ENCODE results near the gene LEMD2. TPM values are rescaled to one million over a fixed set of nuclear protein-coding genes. Genes with fewer than 3 reads are reported as not detected.

Gene LEMD2
- total RNA-seq, 1 donor from 2014 or later = 20.2 TPM

DNA sequence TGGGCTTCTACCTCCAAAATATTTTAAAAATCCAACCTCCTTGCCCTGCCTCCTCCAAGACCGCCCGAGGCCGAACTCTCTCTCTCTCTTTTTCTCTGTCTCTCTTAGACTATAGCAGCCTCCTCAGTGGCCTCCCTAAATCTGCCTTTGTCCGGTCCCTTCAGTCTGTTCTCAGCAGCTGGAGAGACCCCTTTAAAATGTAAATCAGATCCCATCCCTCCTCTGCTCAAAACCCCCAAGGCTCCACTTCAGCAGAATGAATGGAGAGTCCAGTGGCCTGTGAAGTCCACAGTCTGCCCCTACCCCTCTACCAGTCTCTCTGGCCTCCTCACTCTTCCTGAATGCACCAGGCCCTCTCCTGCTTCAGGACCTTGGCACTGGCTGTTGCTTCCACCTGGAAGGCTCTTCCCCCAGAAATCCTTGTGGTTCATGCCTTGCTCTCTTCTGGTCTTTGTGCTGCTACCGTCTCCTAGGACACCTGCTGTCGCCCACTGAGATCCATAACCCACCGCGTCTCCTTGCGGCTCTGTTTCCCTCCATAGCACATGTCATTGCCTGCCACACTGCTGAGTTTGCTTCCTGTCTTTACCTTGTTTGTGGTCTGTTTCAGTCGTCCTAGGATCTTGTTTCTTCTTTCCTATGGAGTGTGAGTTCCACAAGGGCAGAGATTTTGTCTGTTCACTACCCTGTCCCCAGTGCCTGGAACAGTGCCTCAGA lies 8.9 kb upstream of the LEMD2 start:
- DNase-seq (ENCODE audit: low spot score) (no peak), ATAC-seq (no peak)

DNA sequence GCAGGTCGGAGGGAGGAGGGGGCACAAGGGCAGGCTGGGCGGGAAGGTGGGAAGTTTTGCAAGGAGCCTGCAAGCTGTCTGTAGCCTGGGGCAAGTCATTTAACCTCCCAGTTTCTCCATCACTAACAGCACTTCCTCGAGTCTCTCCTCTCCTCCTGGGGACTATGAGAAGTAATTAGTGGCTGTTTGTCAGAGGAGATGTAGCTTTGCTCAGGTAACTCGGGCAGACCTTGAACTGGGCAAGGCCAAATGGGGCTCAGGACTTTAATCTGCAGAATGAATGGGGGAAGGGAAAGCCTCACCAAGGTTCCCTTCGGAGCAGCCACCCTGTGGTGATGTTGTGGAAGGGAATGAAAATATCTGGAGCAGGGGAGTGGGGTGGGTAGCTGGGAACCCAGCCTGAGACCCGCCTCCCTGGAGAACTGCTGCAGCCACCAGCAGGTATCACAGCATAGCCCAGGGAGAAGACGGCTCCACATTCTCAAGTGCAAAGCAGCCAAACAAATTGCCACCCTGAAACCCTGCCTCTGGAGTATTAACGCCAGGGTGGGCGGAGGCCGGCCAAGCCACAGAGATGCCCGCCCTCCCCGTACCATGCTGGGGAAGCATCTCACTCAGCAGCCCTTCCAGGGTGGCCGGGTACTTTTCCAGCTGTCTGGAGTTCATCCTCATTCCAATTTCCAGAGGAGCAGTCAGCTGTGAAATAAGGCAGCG lies 6.1 kb upstream of the LEMD2 start:
- no peak for DNase-seq (ENCODE audit: low spot score)
- ATAC-seq = no peak

GRCh38 chr6:33792981-33793380 lies 4.1 kb upstream of the LEMD2 start:
- DNase-seq (ENCODE audit: low spot score) (no peak), ATAC-seq (no peak)

- ATAC-seq (no peak), DNase-seq (ENCODE audit: low spot score) (no peak)
These were observed 2.7 kb upstream of the LEMD2 start for GRCh38 chr6:33791620-33792019.

DNA sequence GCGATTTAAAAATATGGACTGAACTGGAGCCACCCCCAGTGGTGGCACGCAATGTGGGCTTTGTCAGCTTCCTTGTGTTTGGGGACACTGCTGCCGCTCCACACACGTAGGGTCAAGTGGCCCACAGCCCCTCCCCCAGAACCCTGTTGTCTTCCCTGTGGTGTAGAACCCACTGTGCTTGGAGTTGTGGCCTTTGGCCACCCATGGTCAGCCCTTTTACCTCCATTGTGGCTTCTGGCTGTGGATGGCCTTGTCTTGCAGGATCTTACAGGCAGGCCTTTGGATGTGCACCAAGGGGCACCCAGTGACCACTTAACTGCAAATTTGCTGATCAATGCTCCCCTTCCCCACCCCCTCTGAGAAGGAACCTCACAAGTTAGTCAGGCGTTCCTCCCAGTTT lies 2.0 kb upstream of the LEMD2 start:
- ATAC-seq (no peak), DNase-seq (ENCODE audit: low spot score) (no peak)

DNA sequence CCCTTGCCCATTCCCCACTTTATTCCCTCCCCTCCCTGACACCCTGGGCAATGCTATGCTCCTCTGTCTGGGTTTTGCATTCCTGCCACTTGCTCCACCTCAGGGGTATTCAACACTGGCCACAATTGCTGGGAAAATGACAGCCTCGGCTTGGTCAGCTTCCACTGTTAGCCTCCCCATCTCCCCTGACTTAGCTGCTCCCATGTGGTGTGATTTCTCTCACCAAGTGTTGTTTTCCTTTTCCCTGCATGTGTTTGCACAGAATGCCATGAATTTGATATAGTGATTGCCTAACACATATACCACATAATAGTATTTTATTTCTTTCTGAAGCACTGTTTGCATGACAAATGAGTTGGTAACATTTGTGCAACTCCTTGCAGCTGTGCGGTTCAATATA lies 1.4 kb upstream of the LEMD2 start:
- no peak for ATAC-seq
- DNase-seq (ENCODE audit: low spot score) = no peak

GRCh38 chr6:33789550-33789895 lies 593 bp upstream of the LEMD2 start:
- DNase-seq (ENCODE audit: low spot score) = no peak

GRCh38 chr6:33787954-33788693 lies 806 bp downstream of the LEMD2 start:
- peak; percentile 73 for DNase-seq (ENCODE audit: low spot score)
- ATAC-seq = peak; percentile 62

More at GRCh38 chr6:33789550-33789895, 593 bp upstream of the LEMD2 start:
- no peak for ATAC-seq

GRCh38 chr6:33787346-33787953 lies 1.5 kb downstream of the LEMD2 start:
- ATAC-seq (no peak), DNase-seq (ENCODE audit: low spot score) (no peak)

GRCh38 chr6:33786736-33787135 lies 2.2 kb downstream of the LEMD2 start:
- DNase-seq (ENCODE audit: low spot score) (no peak), ATAC-seq (no peak)

GRCh38 chr6:33785778-33786177 lies 3.2 kb downstream of the LEMD2 start:
- no peak for ATAC-seq
- no peak for DNase-seq (ENCODE audit: low spot score)

DNA sequence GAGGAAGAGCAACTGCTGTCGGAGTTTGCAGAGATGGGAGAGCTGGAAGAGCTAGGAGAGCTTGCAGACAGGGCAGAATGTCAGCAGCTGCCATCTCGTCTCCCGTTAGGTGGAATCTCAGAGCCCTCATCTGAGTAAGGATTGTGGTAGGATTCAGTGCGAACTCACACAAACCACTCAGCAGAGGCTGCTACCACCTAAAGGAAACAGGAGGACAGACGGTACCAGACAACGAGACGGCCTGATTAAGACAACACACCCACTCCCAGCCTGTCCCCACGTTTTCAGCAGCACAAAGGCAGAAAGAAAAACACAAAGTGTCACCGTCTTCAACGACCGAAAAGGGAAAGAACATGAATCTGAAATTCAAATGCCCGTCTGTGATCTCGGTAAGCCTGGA lies 4.1 kb downstream of the LEMD2 start:
- DNase-seq (ENCODE audit: low spot score) (no peak), ATAC-seq (no peak)

- DNase-seq (ENCODE audit: low spot score) (no peak), ATAC-seq (no peak)
These were observed 5.0 kb downstream of the LEMD2 start for GRCh38 chr6:33783781-33784520.

DNA sequence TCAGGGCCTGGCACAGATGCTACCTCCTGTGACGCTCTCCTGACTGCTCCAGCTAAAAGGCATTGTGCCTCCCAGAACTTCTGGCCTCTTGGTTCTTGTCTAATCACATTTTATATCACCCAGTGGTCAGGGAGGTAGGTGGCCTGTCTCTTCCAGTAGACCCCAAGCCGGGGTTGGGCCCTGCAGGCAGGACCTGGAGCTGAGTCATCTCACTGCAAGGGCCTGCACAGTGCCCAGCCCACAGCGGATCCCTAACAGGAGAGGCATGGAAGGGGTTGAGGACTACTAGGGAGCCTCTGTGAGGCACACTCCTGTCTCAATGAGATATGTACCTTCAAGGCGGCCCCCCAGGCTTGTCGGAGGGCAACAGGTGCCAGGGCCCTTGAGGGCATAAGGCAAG lies 6.4 kb downstream of the LEMD2 start:
- ATAC-seq = no peak
- DNase-seq (ENCODE audit: low spot score) = no peak

- ATAC-seq = no peak
- no peak for DNase-seq (ENCODE audit: low spot score)
These were observed 7.6 kb downstream of the LEMD2 start for GRCh38 chr6:33781131-33781975.

DNA sequence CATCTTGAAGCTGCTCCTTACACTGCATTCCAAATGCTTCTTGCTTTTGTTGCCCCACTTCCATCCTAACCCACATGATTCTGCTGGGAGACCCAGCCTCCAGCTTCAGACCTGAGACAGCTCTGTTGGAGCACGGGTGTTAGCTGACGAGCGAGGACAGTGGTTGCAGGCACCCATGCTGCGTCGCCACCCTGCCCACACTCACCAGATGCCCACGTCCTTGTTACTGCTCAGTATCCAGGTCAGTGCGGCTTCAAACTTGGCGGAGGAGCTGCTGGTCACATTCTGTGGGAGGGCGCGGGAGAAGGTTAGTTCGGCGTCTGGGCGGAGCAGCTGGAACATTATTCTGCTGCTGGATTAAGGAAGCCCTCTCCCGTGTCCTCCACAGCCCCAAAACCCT lies 9.0 kb downstream of the LEMD2 start:
- ATAC-seq (no peak), DNase-seq (ENCODE audit: low spot score) (no peak)

GRCh38 chr6:33779290-33779689 lies 9.6 kb downstream of the LEMD2 start:
- ATAC-seq = no peak
- no peak for DNase-seq (ENCODE audit: low spot score)

DNA sequence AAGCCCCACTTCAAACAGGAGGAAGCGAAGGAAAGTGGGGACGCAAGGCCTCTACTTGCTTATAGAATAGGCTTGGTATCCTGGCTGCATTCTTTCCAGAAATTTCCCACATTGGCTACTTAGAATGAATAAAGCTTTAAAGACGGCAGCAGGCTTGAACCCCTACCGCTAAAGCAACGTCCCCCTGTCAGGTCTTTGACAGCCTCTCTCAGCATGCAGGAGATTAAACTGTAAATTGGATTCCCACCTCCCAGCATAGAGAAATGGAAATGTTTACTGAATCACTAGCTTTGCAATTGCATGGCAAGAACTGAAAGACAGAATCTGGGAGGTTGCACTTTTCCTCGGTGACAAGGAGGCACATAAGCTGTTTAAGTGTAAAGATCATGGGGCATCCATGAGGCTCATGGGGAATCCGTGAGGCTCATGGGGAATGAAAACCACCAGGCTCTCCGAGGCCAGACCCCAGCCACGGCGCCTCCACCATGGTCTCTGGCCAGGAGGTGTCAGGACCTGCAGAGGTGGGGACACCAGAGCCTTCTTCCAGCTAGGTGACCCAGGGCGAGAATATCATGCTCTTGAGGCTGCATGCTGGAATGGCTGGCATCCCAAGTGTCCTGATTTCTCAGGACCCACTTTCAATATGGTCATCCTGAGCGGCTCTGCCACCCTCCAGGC lies 10.3 kb downstream of the LEMD2 start:
- ATAC-seq = no peak
- no peak for DNase-seq (ENCODE audit: low spot score)

Measured in left lobe of liver (tissue), 2 donors.